HepG2 (cell line): Measurements from ENCODE around the gene DNASE2B. TPM values are rescaled to one million over a fixed set of nuclear protein-coding genes. Genes with fewer than 3 reads are reported as not detected.

ENCODE experiments used
- ATAC-seq: fragments of 200-7000 bp; cut with Tn5 transposase; 3 replicates; pipeline ENCODE4 v1.9.1; 2020; ENCODE audit warnings: mild to moderate bottlenecking, moderate library complexity
- BruUV-seq: library from RNA; stranded (reverse); fragments of 400-500 nt; replicated peaks from 2 replicates; lab custom pipeline; 2021; lab: Mats Ljungman, UMichigan
- CTCF ChIA-PET: fragments of 300-600 bp; formaldehyde crosslinking; extraction: SDS; loops from one replicate; lab custom pipeline; 2021; ENCODE audit warnings: low total read pairs, inconsistent platforms, low intra/inter-chr PET ratio; lab: Yijun Ruan, JAX
- POLR2A ChIA-PET: fragments of 350-600 bp; sonication (Branson Sonifier 250); formaldehyde crosslinking; loops from one replicate; lab custom pipeline; 2020; ENCODE audit warnings: antibody characterized with exemption, inconsistent platforms; lab: Yijun Ruan, JAX
- DNase-seq: peaks from one replicate; pipeline ENCODE4 v3.0.0-alpha.2; 2015; ENCODE audit warnings: low spot score
- FAIRE-seq: peaks from 3 replicates; lab custom pipeline; 2011; peaks lifted over from hg19 to GRCh38; lab: Jason Lieb, UNC
- H2AFZ ChIP-seq: one replicate; pipeline ENCODE4 v1.6.1; 2011; ENCODE audit warnings: low read length, inconsistent platforms
- H3K27ac ChIP-seq: fragments of 300-600 bp; 3 replicates; pipeline ENCODE4 v1.8.0; 2011; ENCODE audit warnings: mixed run types, mild to moderate bottlenecking, mixed read lengths, low read length, inconsistent platforms; ENCODE audit not compliant: insufficient read depth; ENCODE audit errors: extremely low read length
- H3K27me3 ChIP-seq, 2 experiments: fragments of 200-600 bp in 1 of 2; 2 replicates in 1 of 2; 3 replicates in 1 of 2; pipeline versions ENCODE4 v1.6.0 to v1.8.0; 2011; ENCODE audit warnings: low read length in 2 of 2, mild to moderate bottlenecking in 2 of 2, moderate library complexity in 2 of 2, inconsistent platforms in 1 of 2; ENCODE audit not compliant: insufficient read depth in 2 of 2, control insufficient read depth in 1 of 2
- H3K36me3 ChIP-seq, 2 experiments: fragments of 200-600 bp in 1 of 2; replicated peaks in 1 of 2; 2 replicates in 1 of 2; 3 replicates in 1 of 2; pipeline versions ENCODE4 v1.5.1 to v1.8.0; 2011; ENCODE audit warnings: low read length in 2 of 2, inconsistent platforms in 1 of 2; ENCODE audit not compliant: insufficient read depth in 2 of 2, control insufficient read depth in 1 of 2
- H3K4me1 ChIP-seq: 2 replicates; pipeline ENCODE4 v1.5.1; 2012; ENCODE audit warnings: low read length, inconsistent platforms; ENCODE audit not compliant: insufficient read depth
- H3K4me2 ChIP-seq: 2 replicates; pipeline ENCODE4 v1.6.0; 2011; ENCODE audit warnings: low read depth, low read length, inconsistent platforms
- H3K4me3 ChIP-seq, 3 experiments: fragments of 200-600 bp in 1 of 3; sonication (generic), shearing (Covaris generic) in 1 of 3; replicated peaks in 1 of 3; 2 replicates each; pipeline ENCODE4 v1.5.1; 2011 to 2016; ENCODE audit warnings: low read length in 3 of 3, inconsistent platforms in 2 of 3, low read depth in 2 of 3, mild to moderate bottlenecking in 2 of 3, control low read depth in 1 of 3, mixed read lengths in 1 of 3; ENCODE audit not compliant: insufficient read depth in 1 of 3
- H3K79me2 ChIP-seq: one replicate; pipeline ENCODE4 v1.6.1; 2011; ENCODE audit warnings: low read length, inconsistent platforms; ENCODE audit not compliant: insufficient read depth
- H3K9ac ChIP-seq: 2 replicates; pipeline ENCODE4 v1.6.0; 2011; ENCODE audit warnings: mild to moderate bottlenecking, low read depth, low read length, inconsistent platforms; ENCODE audit not compliant: insufficient read depth
- H3K9me3 ChIP-seq: 2 replicates; pipeline ENCODE4 v1.5.1; 2012; ENCODE audit warnings: mild to moderate bottlenecking, low read length
- H4K20me1 ChIP-seq: 2 replicates; pipeline ENCODE4 v1.6.0; 2011; ENCODE audit warnings: inconsistent platforms, mild to moderate bottlenecking, low read length, moderate library complexity; ENCODE audit not compliant: insufficient read depth
- FOXM1 ChIP-seq: sonication (generic); formaldehyde crosslinking; IDR thresholded peaks from 2 replicates; pipeline ENCODE4 v1.5.0; 2020; ENCODE audit warnings: missing genetic modification reagents
- GFI1 ChIP-seq: sonication (generic); formaldehyde crosslinking; IDR thresholded peaks from 2 replicates; pipeline ENCODE4 v1.5.0; 2020; ENCODE audit warnings: missing genetic modification reagents, mild to moderate bottlenecking, borderline replicate concordance
- GTF2F1 ChIP-seq: fragments of 150-350 bp; IDR thresholded peaks from 2 replicates; pipeline ENCODE4 v1.6.1; 2014; ENCODE audit warnings: low read length
- KLF6 ChIP-seq: IDR thresholded peaks from 2 replicates; pipeline ENCODE4 v1.8.0; 2016; ENCODE audit warnings: missing biosample characterization, missing genetic modification reagents
- PHF5A ChIP-seq: IDR thresholded peaks from one replicate; pipeline ENCODE4 v1.6.1; 2018; ENCODE audit warnings: low read depth, missing genetic modification reagents; ENCODE audit not compliant: unreplicated experiment
- SMC3 ChIP-seq: IDR thresholded peaks from 2 replicates; pipeline ENCODE4 v1.6.1; 2011; ENCODE audit warnings: low read length, improper control_type of control experiment
- STAG1 ChIP-seq: sonication (generic); formaldehyde crosslinking; IDR thresholded peaks from 2 replicates; pipeline ENCODE4 v1.4.0; 2020; ENCODE audit warnings: missing genetic modification reagents
- ZBTB42 ChIP-seq: sonication (generic); formaldehyde crosslinking; IDR thresholded peaks from 2 replicates; pipeline ENCODE4 v1.5.0; 2020; ENCODE audit warnings: mild to moderate bottlenecking, missing genetic modification reagents
- ZNF431 ChIP-seq: sonication (generic); formaldehyde crosslinking; IDR thresholded peaks from 2 replicates; pipeline ENCODE4 v1.9.0; 2022; ENCODE audit warnings: missing genetic modification reagents, low read depth, mild to moderate bottlenecking, borderline replicate concordance
- ZNF615 ChIP-seq: sonication (generic); formaldehyde crosslinking; IDR thresholded peaks from 2 replicates; pipeline ENCODE4 v1.5.0; 2020; ENCODE audit warnings: mild to moderate bottlenecking, missing genetic modification reagents, borderline replicate concordance
- ZNF879 ChIP-seq: sonication (generic); formaldehyde crosslinking; IDR thresholded peaks from 2 replicates; pipeline ENCODE4 v1.8.1; 2023; ENCODE audit warnings: missing genetic modification reagents
- WGBS: methylation state at CpG from one replicate; pipeline ENCODE4 v1.1.6; 2017; ENCODE audit warnings: low lambda C conversion rate; 5-methylcytosine and 5-hydroxymethylcytosine counted together
- in situ Hi-C: cut with HindIII; loops from 2 replicates; pipeline ENCODE4 v1.10.0; 2017; ENCODE audit warnings: low pct_unique_long_range_greater_than_20kb; ENCODE audit not compliant: extremely low pct_ligation_motif_present
- intact Hi-C: fragments of 100-400 bp; cut with micrococcal nuclease; formaldehyde crosslinking; loops from one replicate; pipeline ENCODE4 v1.10.0; 2022; ENCODE audit not compliant: unreplicated experiment
- polyA plus RNA-seq, 8 experiments: library from polyadenylated mRNA; depleted of rRNA in 3 of 8; stranded (reverse) in 7 of 8; unstranded in 1 of 8; fragments of >200 nt; fragmentation: Illumina TruSeq in 4 of 8; extraction: Trizol in 4 of 8; gene quantifications; 2 replicates each; pipeline versions ENCODE4 v1.2.1 to v1.2.3, GENCODE V29; 2011 to 2016; ENCODE audit warnings: low read depth in 4 of 8, missing spikeins in 1 of 8, mixed read lengths in 1 of 8; ENCODE audit not compliant: insufficient read depth in 1 of 8
- total RNA-seq, 5 experiments: library from RNA; depleted of rRNA; stranded (reverse); fragments of >200 nt; fragmentation: Illumina TruSeq; extraction: Trizol; gene quantifications; 2 replicates each; pipeline ENCODE4 v1.2.3, GENCODE V29; 2016; ENCODE audit warnings: low read depth in 1 of 5
- TF ChIP-seq, protein P1 (sequence below): sonication (generic); formaldehyde crosslinking; IDR thresholded peaks from 2 replicates; pipeline ENCODE4 v1.4.0; 2020; ENCODE audit warnings: missing genetic modification reagents
- TF ChIP-seq, protein P2 (sequence below), 2 experiments: IDR thresholded peaks; 2 replicates each; pipeline ENCODE4 v1.6.1; 2011 to 2012; ENCODE audit warnings: low read length in 2 of 2, borderline replicate concordance in 1 of 2, low read depth in 1 of 2, mild to moderate bottlenecking in 1 of 2, moderate library complexity in 1 of 2
- TF ChIP-seq, protein P3 (sequence below): sonication (generic); formaldehyde crosslinking; IDR thresholded peaks from 2 replicates; pipeline ENCODE4 v1.5.1; 2020; ENCODE audit warnings: missing genetic modification reagents, mild to moderate bottlenecking, borderline replicate concordance

DNASE2B gene
- total and polyA plus RNA-seq, 2 of the 13 experiments (the other 11 are each of a cell fraction or from before 2014, with no cell fraction given), result not detected

DNA sequence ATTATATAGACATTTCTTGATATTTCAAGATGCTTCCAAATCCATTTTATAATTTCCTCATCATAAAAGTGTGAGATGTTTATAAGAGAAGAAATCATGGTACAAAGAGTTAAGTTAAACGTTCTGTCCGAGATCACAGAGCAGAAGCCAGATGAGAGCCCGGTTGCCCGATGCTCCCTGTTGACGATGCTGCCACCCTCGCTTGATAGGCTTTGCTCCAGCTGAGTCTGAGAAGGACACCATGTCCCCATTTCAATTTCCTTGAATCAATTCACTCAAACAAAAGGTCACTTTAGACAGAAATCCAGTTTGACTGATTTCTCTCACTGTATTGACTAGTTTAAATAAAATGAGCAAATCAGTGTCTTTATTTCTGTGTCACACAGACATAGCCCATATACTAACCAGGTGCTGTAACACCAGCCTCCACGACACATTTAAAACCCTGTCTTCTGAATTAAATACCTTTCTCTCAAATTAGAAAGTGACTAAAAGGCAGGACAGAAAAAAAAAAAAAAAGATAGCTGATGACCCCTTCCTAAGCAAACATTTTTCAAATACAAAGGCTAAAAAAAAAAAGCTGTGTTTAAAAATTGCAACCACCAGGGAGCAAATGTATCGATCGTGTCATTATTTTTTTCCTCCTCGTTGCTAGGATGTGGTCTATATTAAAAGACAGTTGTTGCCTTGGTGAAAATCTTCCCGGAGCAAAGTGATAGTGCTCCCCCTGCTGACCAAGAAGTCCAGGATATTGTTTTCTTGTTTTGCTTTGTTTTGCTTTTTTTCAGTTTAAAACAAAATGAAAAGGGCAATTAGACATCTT lies 35.2 kb downstream of the DNASE2B start:
- H3K4me2 ChIP-seq, result no peak overlapping the region
- WGBS, result 9% methylated on average over 11 of the region's 11 CpGs
- TF ChIP-seq STAG1 (CRISPR knock-in tag) (peak; percentile 64), ZBTB42 (CRISPR knock-in tag) (no peak), ZNF615 (CRISPR knock-in tag) (no peak), FOXM1 (CRISPR knock-in tag) (no peak), SMC3 (peak; percentile 62), PHF5A (CRISPR knock-in tag) (no peak), GFI1 (CRISPR knock-in tag) (no peak), KLF6 (CRISPR knock-in tag) (no peak), ZNF879 (CRISPR knock-in tag) (no peak), GTF2F1 (no peak), ZNF431 (CRISPR knock-in tag) (no peak)
- TF ChIP-seq, protein P1, sequence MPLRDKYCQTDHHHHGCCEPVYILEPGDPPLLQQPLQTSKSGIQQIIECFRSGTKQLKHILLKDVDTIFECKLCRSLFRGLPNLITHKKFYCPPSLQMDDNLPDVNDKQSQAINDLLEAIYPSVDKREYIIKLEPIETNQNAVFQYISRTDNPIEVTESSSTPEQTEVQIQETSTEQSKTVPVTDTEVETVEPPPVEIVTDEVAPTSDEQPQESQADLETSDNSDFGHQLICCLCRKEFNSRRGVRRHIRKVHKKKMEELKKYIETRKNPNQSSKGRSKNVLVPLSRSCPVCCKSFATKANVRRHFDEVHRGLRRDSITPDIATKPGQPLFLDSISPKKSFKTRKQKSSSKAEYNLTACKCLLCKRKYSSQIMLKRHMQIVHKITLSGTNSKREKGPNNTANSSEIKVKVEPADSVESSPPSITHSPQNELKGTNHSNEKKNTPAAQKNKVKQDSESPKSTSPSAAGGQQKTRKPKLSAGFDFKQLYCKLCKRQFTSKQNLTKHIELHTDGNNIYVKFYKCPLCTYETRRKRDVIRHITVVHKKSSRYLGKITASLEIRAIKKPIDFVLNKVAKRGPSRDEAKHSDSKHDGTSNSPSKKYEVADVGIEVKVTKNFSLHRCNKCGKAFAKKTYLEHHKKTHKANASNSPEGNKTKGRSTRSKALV (CRISPR knock-in tag), result no peak
- TF ChIP-seq, protein P2, sequence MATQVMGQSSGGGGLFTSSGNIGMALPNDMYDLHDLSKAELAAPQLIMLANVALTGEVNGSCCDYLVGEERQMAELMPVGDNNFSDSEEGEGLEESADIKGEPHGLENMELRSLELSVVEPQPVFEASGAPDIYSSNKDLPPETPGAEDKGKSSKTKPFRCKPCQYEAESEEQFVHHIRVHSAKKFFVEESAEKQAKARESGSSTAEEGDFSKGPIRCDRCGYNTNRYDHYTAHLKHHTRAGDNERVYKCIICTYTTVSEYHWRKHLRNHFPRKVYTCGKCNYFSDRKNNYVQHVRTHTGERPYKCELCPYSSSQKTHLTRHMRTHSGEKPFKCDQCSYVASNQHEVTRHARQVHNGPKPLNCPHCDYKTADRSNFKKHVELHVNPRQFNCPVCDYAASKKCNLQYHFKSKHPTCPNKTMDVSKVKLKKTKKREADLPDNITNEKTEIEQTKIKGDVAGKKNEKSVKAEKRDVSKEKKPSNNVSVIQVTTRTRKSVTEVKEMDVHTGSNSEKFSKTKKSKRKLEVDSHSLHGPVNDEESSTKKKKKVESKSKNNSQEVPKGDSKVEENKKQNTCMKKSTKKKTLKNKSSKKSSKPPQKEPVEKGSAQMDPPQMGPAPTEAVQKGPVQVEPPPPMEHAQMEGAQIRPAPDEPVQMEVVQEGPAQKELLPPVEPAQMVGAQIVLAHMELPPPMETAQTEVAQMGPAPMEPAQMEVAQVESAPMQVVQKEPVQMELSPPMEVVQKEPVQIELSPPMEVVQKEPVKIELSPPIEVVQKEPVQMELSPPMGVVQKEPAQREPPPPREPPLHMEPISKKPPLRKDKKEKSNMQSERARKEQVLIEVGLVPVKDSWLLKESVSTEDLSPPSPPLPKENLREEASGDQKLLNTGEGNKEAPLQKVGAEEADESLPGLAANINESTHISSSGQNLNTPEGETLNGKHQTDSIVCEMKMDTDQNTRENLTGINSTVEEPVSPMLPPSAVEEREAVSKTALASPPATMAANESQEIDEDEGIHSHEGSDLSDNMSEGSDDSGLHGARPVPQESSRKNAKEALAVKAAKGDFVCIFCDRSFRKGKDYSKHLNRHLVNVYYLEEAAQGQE (IDR thresholded peaks at IDR 0.05; ENCODE audit: borderline replicate concordance in 1 of 2, low read depth in 1 of 2, low read length in 2 of 2), result no peak
- TF ChIP-seq, protein P3, sequence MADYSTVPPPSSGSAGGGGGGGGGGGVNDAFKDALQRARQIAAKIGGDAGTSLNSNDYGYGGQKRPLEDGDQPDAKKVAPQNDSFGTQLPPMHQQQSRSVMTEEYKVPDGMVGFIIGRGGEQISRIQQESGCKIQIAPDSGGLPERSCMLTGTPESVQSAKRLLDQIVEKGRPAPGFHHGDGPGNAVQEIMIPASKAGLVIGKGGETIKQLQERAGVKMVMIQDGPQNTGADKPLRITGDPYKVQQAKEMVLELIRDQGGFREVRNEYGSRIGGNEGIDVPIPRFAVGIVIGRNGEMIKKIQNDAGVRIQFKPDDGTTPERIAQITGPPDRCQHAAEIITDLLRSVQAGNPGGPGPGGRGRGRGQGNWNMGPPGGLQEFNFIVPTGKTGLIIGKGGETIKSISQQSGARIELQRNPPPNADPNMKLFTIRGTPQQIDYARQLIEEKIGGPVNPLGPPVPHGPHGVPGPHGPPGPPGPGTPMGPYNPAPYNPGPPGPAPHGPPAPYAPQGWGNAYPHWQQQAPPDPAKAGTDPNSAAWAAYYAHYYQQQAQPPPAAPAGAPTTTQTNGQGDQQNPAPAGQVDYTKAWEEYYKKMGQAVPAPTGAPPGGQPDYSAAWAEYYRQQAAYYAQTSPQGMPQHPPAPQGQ (CRISPR knock-in tag), result no peak

More for the DNA sequence above, 35.2 kb downstream of the DNASE2B start:
- DNase-seq (peak; percentile 30), FAIRE-seq (peak; percentile 58), ATAC-seq (peak; percentile 61)
- intact Hi-C loops (loop anchor here (1.0 to 5.0 kb wide), 4 partner anchors 293 to 528 kb away; no protein-coding TSS in a partner anchor), in situ Hi-C loops (no loop called here)
- Histone ChIP-seq H2AFZ (no peak overlapping the region), H3K4me1 (no peaks in the 10 kb centered on the region), H3K79me2 (no peaks in the 10 kb centered on the region), H3K9me3 (no peaks in the 10 kb centered on the region), H3K27ac (no peak overlapping the region), H4K20me1 (no peaks in the 10 kb centered on the region), H3K36me3 (no peaks in the 10 kb centered on the region), H3K9ac (no peak overlapping the region), H3K27me3 (no peaks in the 10 kb centered on the region), H3K4me3 (no peak overlapping the region)
- CTCF ChIA-PET, result interaction anchor here (1.3 kb wide), 1 partner anchor 502 kb away, joined by 11 read pairs; no protein-coding TSS in a partner anchor
- POLR2A ChIA-PET, result no interaction called here
- no TSS peak for BruUV-seq
